SU-DHL-6 (cell line): ENCODE results near the gene SIGLEC9.

Source experiments
- EZH2phosphoT487 ChIP-seq: fragments of 200-600 bp; sonication (generic), shearing (Covaris generic); conservative IDR thresholded peaks from 2 replicates; pipeline ENCODE4 v1.6.1; 2018; ENCODE audit warnings: mild to moderate bottlenecking, antibody characterized with exemption, low read length, moderate library complexity, mixed read lengths
- TF ChIP-seq, protein P1 (sequence below): fragments of 200-600 bp; sonication (generic); IDR thresholded peaks from one replicate; pipeline ENCODE4 v1.5.1; 2017; ENCODE audit warnings: antibody characterized with exemption, mild to moderate bottlenecking, low read length, moderate library complexity; ENCODE audit not compliant: insufficient read depth, poor library complexity, severe bottlenecking

DNA sequence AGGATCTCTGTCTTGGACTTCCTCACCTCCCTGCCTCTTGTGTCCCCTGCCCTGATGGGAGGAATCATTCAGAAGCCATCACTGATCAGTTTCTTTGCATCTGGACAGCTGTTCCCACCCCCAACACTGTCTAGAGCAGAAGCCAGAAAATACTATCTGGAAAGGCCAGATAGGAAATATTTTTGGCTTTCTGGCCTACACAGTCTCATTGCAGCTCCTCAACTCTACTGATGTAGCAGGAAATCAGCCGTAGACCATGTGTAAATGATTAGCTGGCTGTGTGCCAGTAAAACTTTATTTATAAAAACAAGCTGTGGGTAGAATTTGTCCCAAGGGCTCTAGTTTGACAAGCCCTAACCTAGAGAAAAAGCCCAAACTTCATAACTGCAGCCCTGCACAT is 23.0 kb downstream of the SIGLEC9 start:
- TF ChIP-seq, protein P1, sequence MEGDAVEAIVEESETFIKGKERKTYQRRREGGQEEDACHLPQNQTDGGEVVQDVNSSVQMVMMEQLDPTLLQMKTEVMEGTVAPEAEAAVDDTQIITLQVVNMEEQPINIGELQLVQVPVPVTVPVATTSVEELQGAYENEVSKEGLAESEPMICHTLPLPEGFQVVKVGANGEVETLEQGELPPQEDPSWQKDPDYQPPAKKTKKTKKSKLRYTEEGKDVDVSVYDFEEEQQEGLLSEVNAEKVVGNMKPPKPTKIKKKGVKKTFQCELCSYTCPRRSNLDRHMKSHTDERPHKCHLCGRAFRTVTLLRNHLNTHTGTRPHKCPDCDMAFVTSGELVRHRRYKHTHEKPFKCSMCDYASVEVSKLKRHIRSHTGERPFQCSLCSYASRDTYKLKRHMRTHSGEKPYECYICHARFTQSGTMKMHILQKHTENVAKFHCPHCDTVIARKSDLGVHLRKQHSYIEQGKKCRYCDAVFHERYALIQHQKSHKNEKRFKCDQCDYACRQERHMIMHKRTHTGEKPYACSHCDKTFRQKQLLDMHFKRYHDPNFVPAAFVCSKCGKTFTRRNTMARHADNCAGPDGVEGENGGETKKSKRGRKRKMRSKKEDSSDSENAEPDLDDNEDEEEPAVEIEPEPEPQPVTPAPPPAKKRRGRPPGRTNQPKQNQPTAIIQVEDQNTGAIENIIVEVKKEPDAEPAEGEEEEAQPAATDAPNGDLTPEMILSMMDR, result no peak
- no peak for TF ChIP-seq EZH2phosphoT487
